Muscle of arm (tissue), 14 donors: ENCODE results near the gene INMT. TPM values are rescaled to one million over a fixed set of nuclear protein-coding genes. Genes with fewer than 3 reads are reported as not detected.
"Not testable (repeated sequence)": the region's sequence is repeated elsewhere in the genome, so short reads cannot be mapped to it uniquely, and the experiment has no call there.

Experiments
- DNase-seq: peaks from one replicate; pipeline ENCODE4 v3.0.0-alpha.2; 2013
- long read RNA-seq, 11 donors: transcript quantifications; one replicate each; lab custom pipeline, GENCODE V29; 2026
- polyA plus RNA-seq, 12 donors: library from polyadenylated mRNA; unstranded; fragments of 120-200 nt; gene quantifications; one replicate each; pipeline ENCODE4 v1.2.1, GENCODE V29; 2013; ENCODE audit not compliant: insufficient read length in 12 of 12

INMT gene
- polyA plus RNA-seq, result 10 to 100 TPM in 3 of 12 donors, 1 to 10 TPM in 8, not detected in 1; 2.8 to 11.9 (median 9.4) TPM
- long read RNA-seq, donor 1, result 0 reads
- long read RNA-seq, donor 2, transcript INMT-201 (3 exons, 2,559 nt), result major isoform, 5 of 5 reads
- long read RNA-seq, donor 2, partial matches to known transcripts, result 0 of 5 reads
- long read RNA-seq, donor 2, other reads (novel, unspliced or antisense), result 0 of 5 reads
- long read RNA-seq, donor 3, partial matches to known transcripts, result 0 of 1 reads
- long read RNA-seq, donor 3, other reads (novel, unspliced or antisense), result 0 of 1 reads
- long read RNA-seq, donor 4, partial matches to known transcripts, result 0 of 1 reads
- long read RNA-seq, donor 4, other reads (novel, unspliced or antisense), result 0 of 1 reads
- long read RNA-seq, donor 5, partial matches to known transcripts, result 0 of 2 reads
- long read RNA-seq, donor 5, other reads (novel, unspliced or antisense), result 0 of 2 reads
- long read RNA-seq, donor 6, partial matches to known transcripts, result 0 of 2 reads
- long read RNA-seq, donor 6, other reads (novel, unspliced or antisense), result 0 of 2 reads
- long read RNA-seq, donor 7, partial matches to known transcripts, result 0 of 3 reads
- long read RNA-seq, donor 7, other reads (novel, unspliced or antisense), result 0 of 3 reads
- long read RNA-seq, donor 8, partial matches to known transcripts, result 0 of 1 reads
- long read RNA-seq, donor 8, other reads (novel, unspliced or antisense), result 0 of 1 reads
- long read RNA-seq, donor 9, result 0 reads
- long read RNA-seq, donor 10, partial matches to known transcripts, result 0 of 1 reads
- long read RNA-seq, donor 10, other reads (novel, unspliced or antisense), result 0 of 1 reads
- long read RNA-seq, donor 11, partial matches to known transcripts, result 0 of 4 reads
- long read RNA-seq, donor 11, other reads (novel, unspliced or antisense), result 0 of 4 reads

- DNase-seq, result peak; percentile 35
Measured at GRCh38 chr7:30751696-30752273, at the start of gene INMT. Gene INMT, plus strand, starts transcription at chr7:30752135. Its CDS starts 16 bp downstream, at chr7:30752151.

GRCh38 chr7:30702200-30702599 is 49.7 kb upstream of the INMT start:
- DNase-seq, result no peak

- no peak for DNase-seq
Measured at GRCh38 chr7:30703756-30704155, 48.2 kb upstream of the INMT start.

- DNase-seq, result no peak
Measured at GRCh38 chr7:30705008-30705407, 46.9 kb upstream of the INMT start.

- DNase-seq, result no peak
Measured at GRCh38 chr7:30705596-30705995, 46.3 kb upstream of the INMT start.

- DNase-seq, result no peak
Measured at GRCh38 chr7:30706316-30706715, 45.6 kb upstream of the INMT start.

- no peak for DNase-seq
Measured at GRCh38 chr7:30706908-30707307, 45.0 kb upstream of the INMT start.

- peak; percentile 13 for DNase-seq
Measured at GRCh38 chr7:30707391-30708357, 44.3 kb upstream of the INMT start.

- no peak for DNase-seq
Measured at GRCh38 chr7:30708412-30708811, 43.5 kb upstream of the INMT start.

GRCh38 chr7:30708983-30709382 is 43.0 kb upstream of the INMT start:
- DNase-seq, result no peak

- DNase-seq, result no peak
Measured at GRCh38 chr7:30709549-30709948, 42.4 kb upstream of the INMT start.

GRCh38 chr7:30710669-30711068 is 41.3 kb upstream of the INMT start:
- DNase-seq, result no peak

GRCh38 chr7:30713392-30713791 is 38.5 kb upstream of the INMT start:
- no peak for DNase-seq

- DNase-seq, result no peak
Measured at GRCh38 chr7:30714129-30714528, 37.8 kb upstream of the INMT start.

- no peak for DNase-seq
Measured at GRCh38 chr7:30717181-30717580, 34.8 kb upstream of the INMT start.

GRCh38 chr7:30719434-30719833 is 32.5 kb upstream of the INMT start:
- DNase-seq, result not testable (repeated sequence)

GRCh38 chr7:30721211-30721610 is 30.7 kb upstream of the INMT start:
- DNase-seq, result no peak

GRCh38 chr7:30722187-30722586 is 29.7 kb upstream of the INMT start:
- no peak for DNase-seq

- no peak for DNase-seq
Measured at GRCh38 chr7:30722671-30723070, 29.3 kb upstream of the INMT start.

- DNase-seq, result no peak
Measured at GRCh38 chr7:30723776-30724175, 28.2 kb upstream of the INMT start.
